HPDE6-E6E7 (cell line): ENCODE measurements around the gene SMIM35.
"Not testable (repeated sequence)": the region's sequence is repeated elsewhere in the genome, so short reads cannot be mapped to it uniquely, and the experiment has no call there.

ENCODE experiments used
- DNase-seq: peaks from one replicate; pipeline ENCODE4 v3.0.0; 2011; ENCODE audit warnings: missing footprints; ENCODE audit errors: extremely low spot score

Gene SMIM35

DNA sequence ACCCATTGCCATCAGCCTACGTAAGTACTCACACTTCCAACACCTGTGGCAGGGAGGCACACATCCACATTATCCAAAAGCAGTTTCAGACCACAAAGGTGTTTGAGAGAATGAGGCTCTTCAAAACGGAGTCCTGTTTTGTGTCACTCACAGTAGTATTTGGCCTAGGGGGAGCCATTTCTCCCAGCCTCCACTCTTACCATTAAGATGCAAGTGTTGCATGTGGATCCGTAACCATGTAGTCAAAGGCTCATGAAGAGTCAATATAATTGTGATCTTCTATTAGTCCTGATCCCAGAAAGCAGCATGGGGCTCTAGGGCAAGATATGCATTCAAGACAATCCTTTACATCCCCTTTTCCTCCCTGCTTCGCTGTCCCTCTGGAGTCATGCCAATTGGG is 59.1 kb downstream of the SMIM35 start:
- DNase-seq = no peak

DNA sequence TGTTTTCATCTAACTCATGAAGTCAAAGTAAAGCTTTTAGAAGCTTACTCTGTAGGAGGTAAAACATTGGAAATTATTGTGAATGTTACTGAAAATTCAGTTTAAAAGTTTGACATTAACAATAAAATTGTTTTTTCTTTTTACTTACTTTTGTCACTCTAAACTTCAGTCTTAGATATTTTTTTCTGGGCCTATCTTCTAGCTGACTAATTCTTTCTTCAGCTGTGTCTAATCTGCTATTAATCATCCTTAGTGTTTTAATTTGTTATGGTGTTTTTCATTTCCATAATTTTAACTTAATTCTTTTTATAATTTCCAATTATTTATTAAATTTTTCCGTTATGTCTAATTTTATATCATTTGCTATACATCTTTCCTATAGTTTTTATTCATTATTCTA is 65.6 kb downstream of the SMIM35 start:
- no peak for DNase-seq

DNA sequence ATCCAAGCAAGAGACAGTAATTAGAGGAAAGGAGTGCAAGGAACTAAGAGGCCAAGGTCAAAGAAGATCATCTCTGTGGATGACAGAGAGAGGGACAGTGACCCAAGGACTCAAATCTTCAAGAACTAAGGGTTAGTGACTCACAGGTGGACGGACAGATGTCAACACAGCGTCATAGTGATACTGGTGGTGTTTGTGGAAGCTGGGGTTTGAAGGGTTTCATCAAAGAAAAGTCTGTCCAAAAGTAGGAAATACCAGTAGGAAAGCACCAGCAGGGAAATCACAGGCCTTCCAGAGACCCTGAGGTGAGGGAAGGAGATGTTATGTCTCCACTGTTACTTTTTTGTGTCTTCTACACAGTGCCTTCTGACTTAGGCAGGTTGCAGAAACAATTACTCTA is 68.4 kb downstream of the SMIM35 start:
- no peak for DNase-seq

DNA sequence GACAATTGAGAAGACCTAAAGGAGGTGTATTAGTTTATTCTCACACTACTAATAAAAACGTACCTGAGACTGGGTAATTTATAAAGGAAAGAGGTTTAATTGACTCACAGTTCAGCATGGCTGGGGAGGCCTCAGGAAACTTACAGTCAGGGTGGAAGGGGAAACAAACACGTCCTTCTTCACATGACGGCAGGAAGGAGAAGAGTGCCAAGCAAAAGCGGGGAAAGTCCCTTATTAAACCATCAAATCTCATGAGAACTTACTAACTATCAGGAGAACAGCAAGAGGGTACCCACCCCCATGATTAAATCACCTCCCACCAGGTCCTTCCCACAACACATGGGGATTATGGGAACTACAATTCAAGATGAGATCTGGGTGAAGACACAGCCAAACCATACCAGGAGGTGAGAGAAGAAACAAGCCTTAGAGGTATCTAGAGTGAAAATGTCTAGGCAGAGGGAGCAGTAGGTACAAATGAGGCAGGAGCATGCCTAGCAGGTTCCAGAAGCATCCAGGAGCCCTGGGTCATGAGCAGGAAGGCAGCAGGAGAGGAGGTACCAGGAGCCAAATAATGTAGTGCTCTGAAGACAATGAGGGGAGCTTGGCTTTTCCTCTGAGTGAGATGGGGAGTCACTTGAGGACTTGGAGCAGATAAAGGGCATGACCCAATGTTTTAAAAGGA is 69.0 kb downstream of the SMIM35 start:
- DNase-seq = no peak

DNA sequence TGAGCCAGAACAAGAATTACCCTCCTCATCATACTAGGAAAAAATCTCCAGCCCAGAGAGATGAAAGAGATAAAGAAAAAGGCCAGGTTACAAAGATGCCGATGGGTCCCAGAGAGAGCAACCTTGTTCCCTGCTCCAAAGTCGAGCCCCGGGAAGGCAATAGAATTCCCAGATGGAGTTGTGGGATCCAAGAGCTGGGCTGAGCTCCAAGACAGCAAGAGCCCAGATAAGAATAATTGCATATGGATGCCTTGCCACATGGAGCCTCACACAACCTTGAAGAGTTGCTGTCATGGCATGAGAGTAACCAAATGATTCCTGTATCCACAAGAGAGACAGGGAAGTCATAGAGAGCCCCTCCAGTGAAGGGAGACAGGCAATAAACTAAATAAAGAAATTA is 69.7 kb downstream of the SMIM35 start:
- DNase-seq = no peak

DNA sequence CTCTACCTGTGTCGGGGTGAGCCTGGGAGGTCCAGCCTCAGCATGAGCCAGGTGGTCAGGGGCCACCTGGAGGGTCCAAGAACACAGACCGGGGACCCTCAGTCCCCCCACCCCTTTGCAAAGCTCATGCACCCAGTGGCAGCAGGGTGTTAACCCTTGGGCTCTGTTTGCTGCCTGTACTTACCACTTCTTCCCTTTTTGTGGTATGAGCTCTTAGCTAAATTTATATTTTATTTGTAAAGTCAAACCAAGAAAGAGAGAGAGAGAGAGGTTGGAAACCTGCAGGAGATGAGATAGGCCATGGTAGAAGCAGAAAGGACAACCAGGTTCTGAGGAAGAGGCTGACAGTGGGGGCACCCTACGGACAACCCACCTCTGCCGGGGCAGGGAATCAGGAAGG is 70.7 kb downstream of the SMIM35 start:
- DNase-seq = no peak

DNA sequence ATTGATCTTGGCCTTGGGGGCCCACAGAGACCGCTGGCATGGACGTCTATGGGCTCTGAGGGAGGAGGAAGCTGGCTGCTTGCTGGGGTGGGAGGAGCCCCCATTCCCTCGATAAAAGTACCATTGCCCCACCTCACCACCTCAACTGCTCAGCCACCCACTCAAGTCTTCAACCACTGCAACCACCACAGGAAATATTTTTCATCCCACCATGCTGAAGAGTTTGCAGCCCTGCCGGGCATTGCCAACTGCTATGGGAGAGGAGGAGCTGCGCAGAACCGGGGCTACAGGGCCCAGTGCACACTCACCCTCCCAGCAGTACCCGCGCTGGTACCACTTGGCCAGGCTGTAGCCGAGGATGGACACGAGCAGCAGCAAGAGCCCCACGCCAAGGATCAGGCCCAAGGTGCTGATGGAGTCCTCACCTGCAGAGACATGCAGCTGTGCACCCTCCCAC is 71.3 kb downstream of the SMIM35 start:
- DNase-seq = no peak

DNA sequence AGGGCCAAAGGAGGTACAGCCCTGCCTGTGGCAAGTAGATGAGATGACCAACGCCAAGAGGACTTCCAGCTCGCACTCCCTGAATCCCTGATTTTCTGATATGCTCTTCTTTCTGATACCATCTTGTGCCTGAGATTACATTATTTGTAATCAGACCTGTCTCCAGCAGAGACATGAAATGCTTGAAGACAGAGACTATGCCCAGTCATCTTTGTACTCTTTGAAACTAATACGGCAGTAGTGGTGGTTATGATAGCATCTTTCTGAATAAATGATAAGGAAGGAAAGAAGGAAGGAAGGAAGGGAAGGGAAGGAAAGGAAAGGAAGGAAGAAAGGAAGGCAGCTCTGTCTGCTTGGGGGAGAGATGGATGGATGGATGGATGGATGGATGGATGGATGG is 72.7 kb downstream of the SMIM35 start:
- DNase-seq = no peak

DNA sequence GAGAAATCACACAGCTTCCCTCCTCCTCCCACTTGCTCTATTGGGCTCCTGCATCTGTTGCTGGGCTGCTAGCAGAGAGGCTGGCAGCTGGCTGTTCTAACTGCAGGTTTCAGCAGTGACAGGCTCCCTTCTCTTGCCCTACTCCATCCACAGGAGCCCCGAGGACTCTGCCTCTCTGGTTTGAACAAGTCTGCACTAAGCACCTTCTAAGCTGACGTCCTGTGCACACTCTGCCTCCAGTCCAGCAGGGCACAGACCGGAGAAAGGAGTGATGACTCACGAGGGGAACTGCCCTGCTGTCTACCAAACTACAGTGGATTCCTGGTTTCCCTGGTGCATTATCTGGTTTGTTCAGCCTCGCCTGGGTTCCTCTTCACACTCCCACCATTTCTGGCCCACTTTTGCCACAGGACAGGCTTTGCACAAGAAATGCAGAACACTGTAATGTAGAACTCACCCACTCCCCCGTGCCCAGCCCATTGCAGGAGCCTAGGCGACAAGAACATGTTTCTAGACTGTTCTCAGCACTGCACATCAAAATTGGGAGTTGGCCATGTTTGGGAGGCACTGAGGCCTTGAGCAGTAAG is 74.6 kb downstream of the SMIM35 start:
- DNase-seq = peak; percentile 79

DNA sequence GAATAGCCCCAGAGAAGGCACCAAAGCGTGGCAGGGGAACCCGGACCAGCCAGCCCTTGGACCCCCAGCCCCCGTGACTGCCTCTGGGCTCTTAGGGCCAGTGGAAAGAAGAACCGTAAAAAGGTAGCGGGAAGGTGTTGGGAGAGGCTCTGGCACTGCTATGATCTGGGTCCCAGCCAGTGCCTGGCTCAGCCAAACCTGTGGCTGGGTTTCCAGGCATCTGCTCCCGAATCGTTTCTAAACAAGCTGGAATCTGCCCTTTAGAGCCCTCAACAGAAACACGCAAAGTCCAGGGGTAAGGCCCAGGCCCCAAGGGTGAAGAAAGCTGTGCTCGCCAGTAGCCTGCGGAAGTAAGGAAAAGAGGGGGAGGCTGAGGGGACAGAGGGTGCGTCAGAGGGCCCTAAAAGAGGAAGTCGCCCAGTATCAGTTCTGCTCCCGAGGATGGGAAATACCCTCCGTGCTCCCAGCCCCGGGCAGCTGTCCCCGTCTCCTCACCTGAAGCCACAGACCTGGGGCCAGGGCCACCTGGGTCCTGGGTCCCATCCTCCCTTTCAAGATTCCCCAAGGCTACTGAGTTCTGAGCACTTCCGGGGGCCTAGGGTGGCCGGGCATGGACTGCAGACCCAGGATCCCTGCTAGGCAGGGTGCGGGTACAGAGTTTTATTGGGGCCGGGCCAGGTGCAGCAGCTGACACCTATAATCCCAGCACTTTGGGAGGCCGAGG is 75.9 kb downstream of the SMIM35 start:
- no peak for DNase-seq

DNA sequence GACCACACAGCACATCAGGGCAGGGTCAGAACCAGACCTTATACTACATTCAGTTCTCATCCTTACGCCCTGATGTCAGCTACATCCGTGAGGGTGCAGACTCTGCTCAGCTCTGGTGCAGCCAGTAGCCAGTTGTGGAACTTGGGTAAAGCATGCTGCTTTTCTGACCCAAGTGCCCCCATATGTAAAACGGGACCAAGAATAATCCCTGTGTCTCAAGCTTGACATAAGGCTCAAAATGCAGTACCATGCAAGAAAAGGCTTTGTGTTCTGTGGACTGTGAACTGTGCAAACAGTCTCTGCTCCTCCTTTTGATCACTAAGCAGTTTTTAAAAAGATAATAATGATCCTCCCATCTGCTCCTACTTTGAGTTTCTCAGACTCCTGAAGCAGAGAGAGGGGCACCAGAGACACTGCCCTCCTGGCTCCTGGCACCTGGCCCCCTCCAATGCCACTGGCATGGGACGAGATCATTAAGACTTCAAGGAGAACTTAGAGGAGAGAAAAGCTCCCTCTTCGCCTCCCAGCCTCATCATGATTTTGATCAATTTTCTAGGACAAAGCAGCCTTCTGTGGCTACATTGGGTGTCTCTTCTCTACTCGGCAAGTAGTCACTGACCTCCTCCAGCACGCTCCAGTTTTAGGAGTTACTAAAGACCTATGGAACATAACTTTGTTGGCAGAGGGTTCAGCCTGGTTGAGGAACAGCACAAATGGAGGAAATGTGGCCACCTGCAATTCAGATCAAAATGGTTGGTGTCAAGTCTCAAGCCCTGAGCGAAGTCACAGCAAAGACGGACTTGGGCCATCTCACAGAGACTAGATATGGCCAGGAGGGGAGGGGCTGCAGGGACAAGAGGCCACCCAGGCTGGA is 76.7 kb downstream of the SMIM35 start:
- no peak for DNase-seq

DNA sequence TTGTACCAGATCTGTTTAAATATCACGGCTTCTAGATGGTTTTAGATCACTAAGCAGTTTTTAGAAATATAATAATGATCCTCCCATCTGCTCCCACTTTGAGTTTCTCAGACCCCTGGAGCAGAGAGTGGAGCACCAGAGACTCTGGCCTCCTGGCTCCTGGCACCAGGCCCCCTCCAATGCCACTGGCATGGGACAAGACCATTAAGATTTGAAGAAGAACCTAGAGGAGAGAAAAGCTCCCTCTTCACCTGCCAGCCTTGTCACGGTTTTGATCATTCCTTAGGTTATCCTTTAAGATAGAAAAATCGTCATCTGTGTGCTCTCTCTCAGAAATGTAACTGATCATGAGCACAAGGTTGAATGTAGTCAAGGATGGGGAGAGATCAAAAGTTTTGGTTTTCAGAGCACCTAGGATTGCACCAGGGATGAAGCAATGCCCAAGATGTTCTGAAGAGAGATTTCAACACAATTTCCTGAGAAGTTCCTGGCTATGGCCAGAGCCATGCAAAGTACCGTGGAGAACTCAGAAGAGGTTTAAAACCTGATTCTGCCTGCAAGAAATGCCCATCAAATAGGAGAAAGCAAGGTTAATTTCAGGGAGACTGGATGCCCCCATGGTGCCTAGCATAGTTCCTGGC is 78.4 kb downstream of the SMIM35 start:
- no peak for DNase-seq

DNA sequence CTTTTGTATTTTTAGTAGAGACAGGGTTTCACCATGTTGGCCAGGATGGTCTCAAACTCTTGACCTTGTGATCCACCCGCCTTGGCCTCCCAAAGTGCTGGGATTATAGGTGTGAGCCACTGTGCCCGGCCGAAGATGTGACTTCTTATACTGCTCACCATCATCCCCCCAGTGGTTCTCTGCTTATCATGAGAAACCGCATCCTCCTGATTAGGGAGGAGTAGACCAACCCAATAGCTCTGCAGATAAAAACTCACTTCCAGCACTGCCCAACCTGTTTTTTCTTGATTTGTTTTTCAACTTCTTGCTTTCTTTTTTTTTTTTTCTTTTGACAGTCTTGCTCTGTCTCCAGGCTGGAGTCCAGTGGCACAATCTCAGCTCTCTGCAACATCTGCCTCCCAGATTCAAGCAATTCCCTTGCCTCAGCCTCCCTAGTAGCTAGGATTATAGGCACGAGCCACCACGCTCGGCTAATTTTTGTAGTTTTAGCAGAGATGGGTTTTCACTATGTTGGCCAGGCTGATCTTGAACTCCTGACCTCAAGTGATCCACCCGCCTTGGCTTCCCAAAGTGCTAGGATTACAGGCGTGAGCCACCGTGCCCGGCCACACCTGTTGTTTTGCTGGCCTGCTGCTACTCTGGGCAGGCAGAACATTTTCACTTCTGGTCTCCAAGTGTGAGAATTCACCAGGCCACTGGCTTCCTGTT is 79.0 kb downstream of the SMIM35 start:
- not testable (repeated sequence) for DNase-seq

DNA sequence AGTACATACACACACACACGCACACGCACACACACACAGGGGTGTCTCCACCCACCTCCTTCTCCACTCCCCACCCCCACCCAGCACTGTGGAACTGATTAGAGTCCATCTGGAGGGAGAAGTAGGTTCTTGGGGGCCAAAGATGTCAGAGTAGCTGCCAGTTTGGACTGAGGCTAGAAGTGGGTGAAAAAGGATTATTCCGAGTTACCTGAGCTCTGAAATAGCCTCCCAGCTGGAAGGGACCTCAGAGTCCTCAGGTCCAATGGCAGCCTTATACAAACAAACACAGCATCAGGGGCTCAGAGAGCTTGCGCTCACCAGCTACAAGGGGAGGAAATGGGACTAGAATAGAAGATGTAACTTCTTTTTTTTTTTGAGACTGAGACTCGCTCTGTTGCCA is 79.7 kb downstream of the SMIM35 start:
- no peak for DNase-seq

DNA sequence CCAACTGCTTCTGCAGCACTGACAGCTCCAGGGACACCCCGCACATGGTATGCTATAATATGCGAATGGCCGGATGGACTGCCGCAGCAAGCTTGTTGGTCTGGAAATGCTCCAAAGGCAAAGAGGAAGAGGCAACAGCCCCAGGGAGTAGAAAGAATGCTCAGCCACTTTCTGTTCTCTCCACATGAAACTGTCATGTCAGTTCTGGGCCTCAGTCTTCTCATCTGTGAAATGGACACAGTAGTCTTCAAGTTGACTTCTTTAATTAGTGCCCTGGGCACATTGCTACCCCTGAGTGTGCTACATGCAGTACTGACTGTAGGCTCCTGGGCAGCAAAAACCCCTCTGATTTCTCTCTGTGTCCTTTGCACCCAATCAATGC is 80.6 kb downstream of the SMIM35 start:
- no peak for DNase-seq

DNA sequence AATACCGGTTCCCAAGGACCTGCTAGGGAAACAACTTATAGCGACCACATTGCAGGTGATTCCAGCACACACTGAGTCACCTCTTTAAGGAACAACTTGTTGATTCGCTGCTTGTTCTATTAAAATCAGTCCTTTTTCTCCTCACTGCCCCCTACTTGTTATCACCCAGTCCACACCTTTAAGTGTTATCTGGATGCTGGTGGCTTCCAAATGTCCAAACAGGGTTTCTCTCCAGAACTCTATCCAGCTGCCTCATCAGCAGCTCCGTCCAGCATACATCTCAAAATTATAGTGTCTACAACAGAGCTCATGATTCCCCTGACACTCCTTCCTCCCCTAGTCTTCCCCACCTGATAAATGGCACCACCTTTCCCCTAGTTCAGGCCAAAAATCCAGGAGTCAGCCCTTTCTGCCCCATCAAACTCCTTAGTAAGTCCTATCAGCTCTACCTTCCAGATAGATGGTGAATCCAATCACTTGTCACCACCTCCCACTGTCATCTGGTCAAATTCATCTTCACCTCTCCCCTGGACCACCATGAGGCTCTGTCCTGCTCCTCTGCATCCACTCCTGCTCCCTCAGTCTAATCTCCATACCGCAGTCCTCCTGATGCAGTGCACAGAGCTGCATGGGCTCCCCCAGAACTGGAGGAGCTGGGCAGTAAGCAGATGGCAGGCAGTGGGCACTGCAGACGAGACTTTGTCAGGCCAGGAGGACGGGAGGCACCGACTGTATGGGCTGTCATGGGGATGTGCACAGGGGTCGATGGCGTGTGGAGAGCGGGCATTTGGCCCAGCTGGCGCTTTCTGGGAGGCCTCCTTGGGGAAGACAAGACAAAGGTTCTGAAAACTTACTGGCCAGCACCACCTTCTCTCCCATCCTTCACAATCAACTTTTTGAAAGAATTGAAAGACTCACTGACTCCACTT is 81.3 kb downstream of the SMIM35 start:
- no peak for DNase-seq

DNA sequence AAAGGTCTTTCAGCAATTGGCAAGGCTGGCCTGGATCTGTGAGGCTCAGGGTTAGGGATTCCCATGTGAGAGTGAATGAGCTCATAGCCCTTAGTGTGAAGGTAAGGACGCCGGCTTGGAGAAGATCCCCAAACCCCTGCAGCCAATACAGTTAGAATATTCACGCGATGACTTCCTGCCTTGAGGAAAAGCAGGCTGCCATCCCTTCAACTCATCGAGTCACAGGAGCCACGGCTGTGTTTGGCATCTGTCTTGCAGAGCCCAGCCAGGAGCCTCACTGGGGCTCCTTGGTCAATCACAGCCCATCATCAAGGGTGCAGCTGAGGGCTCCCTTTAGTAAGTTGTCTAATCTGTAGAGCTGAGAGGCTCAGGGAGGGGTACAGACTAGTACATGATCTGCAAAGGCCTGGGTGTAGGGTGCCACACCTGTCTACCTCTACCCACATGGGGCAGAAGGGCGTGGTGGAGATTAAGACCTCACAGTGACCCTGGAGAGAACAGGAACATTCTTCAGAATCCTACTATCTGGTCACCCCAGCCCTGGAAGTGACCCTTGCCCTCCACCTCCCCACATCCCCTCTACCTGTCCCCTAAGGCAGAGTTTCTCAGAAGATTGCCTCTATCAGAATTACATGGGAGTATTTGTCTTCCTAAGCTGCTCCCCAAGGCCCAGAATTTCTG is 82.1 kb downstream of the SMIM35 start:
- no peak for DNase-seq

DNA sequence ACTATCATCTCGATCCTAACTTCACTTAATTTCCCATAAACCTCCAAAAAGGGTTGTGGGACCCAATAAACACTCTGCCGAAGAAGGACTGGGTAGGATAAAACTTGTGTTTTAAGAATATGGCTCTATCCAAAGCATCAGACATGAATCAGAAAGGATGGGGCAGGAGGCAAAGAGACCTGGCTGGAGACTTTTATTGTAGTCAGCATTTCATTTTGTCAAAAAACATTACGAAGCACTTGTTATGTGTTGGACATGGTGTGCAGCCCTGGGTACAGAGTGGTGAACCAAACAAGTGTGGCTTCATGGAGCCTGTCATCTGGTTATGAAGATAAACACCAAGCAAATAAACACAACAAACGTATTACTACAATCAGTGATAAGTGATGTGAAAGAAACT is 83.3 kb downstream of the SMIM35 start:
- DNase-seq = no peak
